ENCODE measurements around the gene SLC38A8.

- TF ChIP-seq, protein P1, sequence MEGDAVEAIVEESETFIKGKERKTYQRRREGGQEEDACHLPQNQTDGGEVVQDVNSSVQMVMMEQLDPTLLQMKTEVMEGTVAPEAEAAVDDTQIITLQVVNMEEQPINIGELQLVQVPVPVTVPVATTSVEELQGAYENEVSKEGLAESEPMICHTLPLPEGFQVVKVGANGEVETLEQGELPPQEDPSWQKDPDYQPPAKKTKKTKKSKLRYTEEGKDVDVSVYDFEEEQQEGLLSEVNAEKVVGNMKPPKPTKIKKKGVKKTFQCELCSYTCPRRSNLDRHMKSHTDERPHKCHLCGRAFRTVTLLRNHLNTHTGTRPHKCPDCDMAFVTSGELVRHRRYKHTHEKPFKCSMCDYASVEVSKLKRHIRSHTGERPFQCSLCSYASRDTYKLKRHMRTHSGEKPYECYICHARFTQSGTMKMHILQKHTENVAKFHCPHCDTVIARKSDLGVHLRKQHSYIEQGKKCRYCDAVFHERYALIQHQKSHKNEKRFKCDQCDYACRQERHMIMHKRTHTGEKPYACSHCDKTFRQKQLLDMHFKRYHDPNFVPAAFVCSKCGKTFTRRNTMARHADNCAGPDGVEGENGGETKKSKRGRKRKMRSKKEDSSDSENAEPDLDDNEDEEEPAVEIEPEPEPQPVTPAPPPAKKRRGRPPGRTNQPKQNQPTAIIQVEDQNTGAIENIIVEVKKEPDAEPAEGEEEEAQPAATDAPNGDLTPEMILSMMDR (IDR thresholded peaks at IDR 0.05): no peak
- TF ChIP-seq EP300 (IDR thresholded peaks at IDR 0.05): no peak
- TF ChIP-seq POLR2A (IDR thresholded peaks at IDR 0.05): no peak
Measured at GRCh38 chr16:84048270-84048669, 5.7 kb upstream of the SLC38A8 start.
